Measurements from ENCODE around the gene ADRA2B.
"Not testable (repeated sequence)": the region's sequence is repeated elsewhere in the genome, so short reads cannot be mapped to it uniquely, and the experiment has no call there.

Gene ADRA2B

GRCh38 chr2:96091141-96091710 lies 25.1 kb downstream of the ADRA2B start:
- DNase-seq (ENCODE audit: low read depth in 3 of 3, low spot score in 1 of 3), result no peak

GRCh38 chr2:96090196-96090926 lies 26.0 kb downstream of the ADRA2B start:
- DNase-seq (ENCODE audit: low read depth in 3 of 3, low spot score in 1 of 3), result no peak

- DNase-seq (ENCODE audit: low read depth in 3 of 3, low spot score in 1 of 3), result no peak
These were observed 26.8 kb downstream of the ADRA2B start for GRCh38 chr2:96089356-96090195.

GRCh38 chr2:96088340-96089335 lies 27.7 kb downstream of the ADRA2B start:
- DNase-seq (ENCODE audit: low read depth in 3 of 3, low spot score in 1 of 3), result no peak

GRCh38 chr2:96087130-96087529 lies 29.2 kb downstream of the ADRA2B start:
- DNase-seq (ENCODE audit: low read depth in 3 of 3, low spot score in 1 of 3), result no peak

- no peak for DNase-seq (ENCODE audit: low read depth in 3 of 3, low spot score in 1 of 3)
These were observed 30.6 kb downstream of the ADRA2B start for GRCh38 chr2:96085541-96086355.

GRCh38 chr2:96084858-96085518 lies 31.4 kb downstream of the ADRA2B start:
- not testable (repeated sequence) for DNase-seq (ENCODE audit: low read depth in 3 of 3, low spot score in 1 of 3)

- DNase-seq (ENCODE audit: low read depth in 3 of 3, low spot score in 1 of 3), result no peak
These were observed 32.1 kb downstream of the ADRA2B start for GRCh38 chr2:96083989-96084857.

- DNase-seq (ENCODE audit: low read depth in 3 of 3, low spot score in 1 of 3), result no peak
These were observed 33.1 kb downstream of the ADRA2B start for GRCh38 chr2:96083064-96083939.

GRCh38 chr2:96082211-96083063 lies 33.9 kb downstream of the ADRA2B start:
- DNase-seq (ENCODE audit: low read depth in 3 of 3, low spot score in 1 of 3), result no peak

- no peak for DNase-seq (ENCODE audit: low read depth in 3 of 3, low spot score in 1 of 3)
These were observed 35.3 kb downstream of the ADRA2B start for GRCh38 chr2:96081042-96081441.

- no peak for DNase-seq (ENCODE audit: low read depth in 3 of 3, low spot score in 1 of 3)
These were observed 41.1 kb downstream of the ADRA2B start for GRCh38 chr2:96075199-96075771.

GRCh38 chr2:96074156-96074555 lies 42.2 kb downstream of the ADRA2B start:
- no peak for DNase-seq (ENCODE audit: low read depth in 3 of 3, low spot score in 1 of 3)

- no peak for DNase-seq (ENCODE audit: low read depth in 3 of 3, low spot score in 1 of 3)
These were observed 43.1 kb downstream of the ADRA2B start for GRCh38 chr2:96073170-96073775.

- no peak for DNase-seq (ENCODE audit: low read depth in 3 of 3, low spot score in 1 of 3)
These were observed 43.6 kb downstream of the ADRA2B start for GRCh38 chr2:96072746-96073145.

- not testable (repeated sequence) for DNase-seq (ENCODE audit: low read depth in 3 of 3, low spot score in 1 of 3)
These were observed 44.3 kb downstream of the ADRA2B start for GRCh38 chr2:96071977-96072491.
